ENCODE data around the gene SIGLEC5. TPM values are rescaled to one million over a fixed set of nuclear protein-coding genes. Genes with fewer than 3 reads are reported as not detected.

Gene SIGLEC5
- total and polyA plus RNA-seq, 2 of the 8 experiments (the other 6 are each of a cell fraction or from before 2014, with no cell fraction given): not detected

DNA sequence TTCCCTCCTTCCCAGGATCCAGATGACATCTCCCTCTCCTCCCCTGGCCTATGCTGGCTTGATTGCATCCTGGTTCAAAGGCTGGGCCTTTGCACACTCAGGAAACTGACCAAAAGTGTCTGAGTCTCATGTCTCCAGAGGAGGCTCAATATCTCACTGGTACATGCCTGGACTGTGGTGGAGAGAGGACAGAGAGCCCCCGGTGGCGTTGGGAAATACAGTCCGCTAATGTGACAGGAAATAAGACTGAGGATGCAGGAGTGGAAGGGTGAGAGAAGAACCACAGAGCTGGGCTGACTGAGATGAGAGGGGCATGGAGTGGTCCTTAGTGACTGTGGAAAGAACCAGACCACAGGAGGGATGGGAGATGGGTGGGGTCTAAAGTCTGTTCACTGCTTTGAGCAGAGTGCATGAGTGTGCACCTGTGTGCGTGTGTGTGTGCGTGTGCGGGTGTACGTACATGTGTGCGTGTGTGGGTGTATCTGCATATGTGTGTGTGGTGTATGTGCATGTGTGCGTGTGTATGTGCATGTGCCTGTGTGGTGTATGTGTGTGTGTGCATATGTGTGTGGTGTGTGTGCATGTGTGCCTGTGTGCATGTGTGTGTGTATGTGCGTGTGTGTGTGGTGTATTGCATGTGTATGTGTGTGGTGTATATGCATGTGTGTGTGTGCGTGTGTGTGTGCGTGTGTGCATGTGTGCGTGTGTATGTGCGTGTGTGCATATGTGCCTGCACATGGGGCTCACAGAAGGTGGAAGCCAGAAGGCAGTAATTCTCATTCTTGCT lies 1.9 kb downstream of the SIGLEC5 start:
- FAIRE-seq: no peak
- Histone ChIP-seq H3K27me3 (replicated peaks in 1 of 4; ENCODE audit: control insufficient read depth in 3 of 4, extremely low read depth in 1 of 4, insufficient read depth in 3 of 4, low read length in 3 of 4) (no peaks in the 10 kb centered on the region), H2BK15ac (ENCODE audit: low read length) (no peak overlapping the region), H3K14ac (ENCODE audit: insufficient read length) (no peak overlapping the region), H4K20me1 (replicated peaks in 1 of 2; ENCODE audit: control insufficient read depth in 1 of 2, insufficient read depth in 2 of 2, low read length in 2 of 2) (peaks cover 0 to 3% of the 10 kb centered on the region in 2 experiments), H3K36me3 (ENCODE audit: control insufficient read depth in 2 of 4, insufficient read depth in 4 of 4, low read length in 3 of 4) (peaks cover 0 to 4% (median 0%) of the 10 kb centered on the region in 4 experiments; a peak in 2 of 8 replicates), H4K91ac (replicated peaks; ENCODE audit: insufficient read length, low read length) (no peak overlapping the region), H3K4ac (replicated peaks; ENCODE audit: insufficient read length, low read depth, low read length) (no peak overlapping the region), H3K79me1 (ENCODE audit: low read depth, low read length) (no peaks in the 10 kb centered on the region), H3K23ac (ENCODE audit: insufficient read length) (no peak overlapping the region), H3K56ac (replicated peaks; ENCODE audit: insufficient read length, low read depth, low read length) (no peak overlapping the region), H3K4me3 (ENCODE audit: extremely low read depth in 1 of 4, insufficient read depth in 2 of 4, low read depth in 3 of 4, low read length in 4 of 4) (peak overlapping the region in 1 of 4 experiments; percentile 3; a peak in 1 of 8 replicates), H3K18ac (ENCODE audit: extremely low read depth, low read length) (no peak overlapping the region), H4K5ac (ENCODE audit: insufficient read length, low read depth, low read length) (no peak overlapping the region), H3K9ac (replicated peaks in 1 of 4; ENCODE audit: extremely low read depth in 1 of 4, low read depth in 3 of 4, low read length in 3 of 4) (no peak overlapping the region), H2BK120ac (replicated peaks; ENCODE audit: low read depth, low read length) (no peak overlapping the region), H4K8ac (ENCODE audit: extremely low read depth, insufficient read depth, low read length) (no peak overlapping the region), H2BK12ac (ENCODE audit: low read depth, low read length) (no peak overlapping the region), H2AK5ac (ENCODE audit: low read depth, low read length) (no peak overlapping the region), H3K9me3 (ENCODE audit: insufficient read depth in 2 of 2, low read depth in 1 of 2, low read length in 1 of 2) (peaks cover 53 to 71% of the 10 kb centered on the region in 2 experiments), H3K27ac (ENCODE audit: low read depth, low read length) (no peak overlapping the region), H2BK20ac (ENCODE audit: low read length) (0 out of 2 replicates have a peak overlapping the region, but pooled peaks have one; percentile 10), H3K79me2 (ENCODE audit: control insufficient read depth in 1 of 2, insufficient read depth in 2 of 2, low read length in 2 of 2) (no peaks in the 10 kb centered on the region), H3K23me2 (ENCODE audit: low read depth, low read length) (no peaks in the 10 kb centered on the region; the same call in 1 of the 2 replicates), H2AFZ (ENCODE audit: low read length) (no peak overlapping the region), H3K4me2 (ENCODE audit: insufficient read depth in 1 of 2, low read depth in 2 of 2, low read length in 2 of 2) (no peak overlapping the region), H3K4me1 (replicated peaks in 1 of 4; ENCODE audit: control insufficient read depth in 3 of 4, insufficient read depth in 4 of 4, low read length in 3 of 4) (no peaks in the 10 kb centered on the region), H2BK5ac (ENCODE audit: low read depth, low read length) (no peak overlapping the region; the same call in 1 of the 2 replicates)
- DNase-seq (ENCODE audit: low read depth in 1 of 2, low spot score in 2 of 2): no peak
- CTCF ChIA-PET (ENCODE audit: partially characterized antibody): interaction anchor here (0.7 to 1.6 kb wide), 2 partner anchors 155 kb away, joined by 3 to 4 read pairs; no protein-coding TSS in a partner anchor
- POLR2A ChIA-PET (ENCODE audit: partially characterized antibody): no interaction called here
- WGBS, 2 experiments (ENCODE audit: extremely low coverage in 1 of 2, insufficient coverage in 1 of 2, insufficient read length in 1 of 2, insufficient replicate concordance in 2 of 2, low coverage in 1 of 2, low lambda C conversion rate in 2 of 2, missing lambda C conversion rate in 1 of 2): 88% methylated on average over 14 of the region's 14 CpGs; no CpG with 5 or more reads in 1 of the 2 experiments
- TF ChIP-seq, protein P1, sequence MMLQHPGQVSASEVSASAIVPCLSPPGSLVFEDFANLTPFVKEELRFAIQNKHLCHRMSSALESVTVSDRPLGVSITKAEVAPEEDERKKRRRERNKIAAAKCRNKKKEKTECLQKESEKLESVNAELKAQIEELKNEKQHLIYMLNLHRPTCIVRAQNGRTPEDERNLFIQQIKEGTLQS (IDR thresholded peaks at IDR 0.05; ENCODE audit: insufficient read depth, low read depth, low read length): no peak
- TF ChIP-seq EP300 (IDR thresholded peaks at IDR 0.05; ENCODE audit: borderline replicate concordance in 1 of 2, low read depth in 2 of 2, low read length in 2 of 2) (no peak), BCL11A (IDR thresholded peaks at IDR 0.05; ENCODE audit: low read depth in 2 of 2, low read length in 2 of 2) (no peak), GTF2F1 (IDR thresholded peaks at IDR 0.05; ENCODE audit: borderline replicate concordance, low read depth, low read length) (no peak), CBX5 (IDR thresholded peaks at IDR 0.05; ENCODE audit: low read depth, low read length) (no peak), KDM5A (IDR thresholded peaks at IDR 0.05; ENCODE audit: low read length) (no peak), SIX5 (IDR thresholded peaks at IDR 0.05; ENCODE audit: low read depth, low read length) (no peak)
- TF ChIP-seq, protein P2, sequence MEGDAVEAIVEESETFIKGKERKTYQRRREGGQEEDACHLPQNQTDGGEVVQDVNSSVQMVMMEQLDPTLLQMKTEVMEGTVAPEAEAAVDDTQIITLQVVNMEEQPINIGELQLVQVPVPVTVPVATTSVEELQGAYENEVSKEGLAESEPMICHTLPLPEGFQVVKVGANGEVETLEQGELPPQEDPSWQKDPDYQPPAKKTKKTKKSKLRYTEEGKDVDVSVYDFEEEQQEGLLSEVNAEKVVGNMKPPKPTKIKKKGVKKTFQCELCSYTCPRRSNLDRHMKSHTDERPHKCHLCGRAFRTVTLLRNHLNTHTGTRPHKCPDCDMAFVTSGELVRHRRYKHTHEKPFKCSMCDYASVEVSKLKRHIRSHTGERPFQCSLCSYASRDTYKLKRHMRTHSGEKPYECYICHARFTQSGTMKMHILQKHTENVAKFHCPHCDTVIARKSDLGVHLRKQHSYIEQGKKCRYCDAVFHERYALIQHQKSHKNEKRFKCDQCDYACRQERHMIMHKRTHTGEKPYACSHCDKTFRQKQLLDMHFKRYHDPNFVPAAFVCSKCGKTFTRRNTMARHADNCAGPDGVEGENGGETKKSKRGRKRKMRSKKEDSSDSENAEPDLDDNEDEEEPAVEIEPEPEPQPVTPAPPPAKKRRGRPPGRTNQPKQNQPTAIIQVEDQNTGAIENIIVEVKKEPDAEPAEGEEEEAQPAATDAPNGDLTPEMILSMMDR (IDR thresholded peaks at IDR 0.05; ENCODE audit: control extremely low read depth in 1 of 3, insufficient read depth in 1 of 3, low read depth in 1 of 3, low read length in 3 of 3): no peak
